ENCODE data around the gene AKR1C8.
"Not testable (repeated sequence)": the region's sequence is repeated elsewhere in the genome, so short reads cannot be mapped to it uniquely, and the experiment has no call there.

AKR1C8 gene

GRCh38 chr10:5194431-5194830, 9.5 kb upstream of the AKR1C8 start:
- DNase-seq (ENCODE audit: low spot score) = no peak
- TF ChIP-seq, protein P1, sequence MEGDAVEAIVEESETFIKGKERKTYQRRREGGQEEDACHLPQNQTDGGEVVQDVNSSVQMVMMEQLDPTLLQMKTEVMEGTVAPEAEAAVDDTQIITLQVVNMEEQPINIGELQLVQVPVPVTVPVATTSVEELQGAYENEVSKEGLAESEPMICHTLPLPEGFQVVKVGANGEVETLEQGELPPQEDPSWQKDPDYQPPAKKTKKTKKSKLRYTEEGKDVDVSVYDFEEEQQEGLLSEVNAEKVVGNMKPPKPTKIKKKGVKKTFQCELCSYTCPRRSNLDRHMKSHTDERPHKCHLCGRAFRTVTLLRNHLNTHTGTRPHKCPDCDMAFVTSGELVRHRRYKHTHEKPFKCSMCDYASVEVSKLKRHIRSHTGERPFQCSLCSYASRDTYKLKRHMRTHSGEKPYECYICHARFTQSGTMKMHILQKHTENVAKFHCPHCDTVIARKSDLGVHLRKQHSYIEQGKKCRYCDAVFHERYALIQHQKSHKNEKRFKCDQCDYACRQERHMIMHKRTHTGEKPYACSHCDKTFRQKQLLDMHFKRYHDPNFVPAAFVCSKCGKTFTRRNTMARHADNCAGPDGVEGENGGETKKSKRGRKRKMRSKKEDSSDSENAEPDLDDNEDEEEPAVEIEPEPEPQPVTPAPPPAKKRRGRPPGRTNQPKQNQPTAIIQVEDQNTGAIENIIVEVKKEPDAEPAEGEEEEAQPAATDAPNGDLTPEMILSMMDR (IDR thresholded peaks at IDR 0.05; ENCODE audit: extremely low read depth, missing control alignments) = no peak

- no peak for DNase-seq (ENCODE audit: low spot score)
- TF ChIP-seq, protein P1 (IDR thresholded peaks at IDR 0.05; ENCODE audit: extremely low read depth, missing control alignments) = no peak
Observed at GRCh38 chr10:5188358-5188757, 3.4 kb upstream of the AKR1C8 start.

DNA sequence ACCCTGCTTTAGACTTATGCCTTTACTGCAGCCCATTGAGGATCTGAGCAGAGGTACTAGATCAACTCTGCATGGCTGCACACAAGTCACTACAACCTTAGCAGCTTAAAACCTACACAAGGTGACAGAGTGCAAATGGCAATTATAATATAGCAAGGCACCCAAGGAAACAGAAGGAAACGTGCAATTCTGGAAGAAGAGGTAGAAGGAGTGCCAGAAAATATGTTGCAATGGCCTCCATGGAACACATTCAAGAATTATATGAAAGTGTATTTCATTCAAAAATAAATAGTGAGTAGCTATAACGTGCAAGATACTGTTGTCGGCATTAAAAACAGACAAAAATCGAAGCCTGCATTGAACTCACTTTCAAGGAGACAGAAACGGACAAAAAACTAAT, 2.9 kb upstream of the AKR1C8 start:
- TF ChIP-seq, protein P1 (IDR thresholded peaks at IDR 0.05; ENCODE audit: extremely low read depth, missing control alignments) = no peak
- no peak for DNase-seq (ENCODE audit: low spot score)

DNA sequence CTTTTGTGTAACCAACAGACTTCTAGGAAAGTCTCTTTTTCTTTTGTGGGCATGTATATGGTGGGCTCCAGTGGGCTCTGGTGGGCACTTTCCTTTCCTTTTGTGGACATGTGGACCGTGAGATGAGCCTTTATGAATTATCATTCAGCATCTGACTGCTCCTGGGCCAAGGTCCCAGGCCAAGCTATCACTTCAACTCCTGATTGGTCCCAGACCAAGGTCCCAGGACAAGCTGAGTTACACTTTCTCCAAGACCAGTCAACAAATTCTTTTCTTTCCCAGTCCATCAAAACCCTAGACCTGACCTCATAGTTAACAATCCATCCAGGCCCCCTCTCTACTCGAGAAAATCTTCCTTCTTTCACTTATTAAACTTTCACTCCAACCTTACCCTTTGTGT, 1.0 kb downstream of the AKR1C8 start:
- TF ChIP-seq, protein P1 (IDR thresholded peaks at IDR 0.05; ENCODE audit: extremely low read depth, missing control alignments) = no peak
- DNase-seq (ENCODE audit: low spot score) = no peak

DNA sequence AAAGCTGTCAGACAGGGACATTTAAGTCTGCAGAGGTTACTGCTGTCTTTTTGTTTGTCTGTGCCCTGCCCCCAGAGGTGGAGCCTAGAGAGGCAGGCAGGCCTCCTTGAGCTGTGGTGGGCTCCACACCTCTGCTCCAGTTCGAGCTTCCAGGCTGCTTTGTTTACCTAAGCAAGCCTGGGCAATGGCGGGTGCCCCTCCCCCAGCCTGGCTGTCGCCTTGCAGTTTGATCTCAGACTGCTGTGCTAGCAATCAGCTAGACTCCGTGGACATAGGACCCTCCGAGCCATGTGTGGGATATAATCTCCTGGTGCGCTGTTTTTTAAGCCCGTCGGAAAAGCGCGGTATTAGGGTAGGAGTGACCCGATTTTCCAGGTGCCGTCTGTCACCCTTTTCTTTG, 4.4 kb downstream of the AKR1C8 start:
- DNase-seq (ENCODE audit: low spot score) = not testable (repeated sequence)

DNA sequence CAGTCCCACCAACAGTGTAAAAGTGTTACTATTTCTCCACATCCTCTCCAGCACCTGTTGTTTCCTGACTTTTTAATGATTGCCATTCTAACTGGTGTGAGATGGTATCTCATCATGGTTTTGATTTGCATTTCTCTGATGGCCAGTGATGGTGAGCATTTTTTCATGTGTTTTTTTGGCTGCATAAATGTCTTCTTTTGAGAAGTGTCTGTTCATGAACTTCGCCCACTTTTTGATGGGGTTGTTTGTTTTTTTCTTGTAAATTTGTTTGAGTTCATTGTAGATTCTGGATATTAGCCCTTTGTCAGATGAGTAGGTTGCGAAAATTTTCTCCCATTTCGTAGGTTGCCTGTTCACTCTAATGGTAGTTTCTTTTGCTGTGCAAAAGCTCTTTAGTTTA, 9.4 kb downstream of the AKR1C8 start:
- not testable (repeated sequence) for DNase-seq (ENCODE audit: low spot score)

DNA sequence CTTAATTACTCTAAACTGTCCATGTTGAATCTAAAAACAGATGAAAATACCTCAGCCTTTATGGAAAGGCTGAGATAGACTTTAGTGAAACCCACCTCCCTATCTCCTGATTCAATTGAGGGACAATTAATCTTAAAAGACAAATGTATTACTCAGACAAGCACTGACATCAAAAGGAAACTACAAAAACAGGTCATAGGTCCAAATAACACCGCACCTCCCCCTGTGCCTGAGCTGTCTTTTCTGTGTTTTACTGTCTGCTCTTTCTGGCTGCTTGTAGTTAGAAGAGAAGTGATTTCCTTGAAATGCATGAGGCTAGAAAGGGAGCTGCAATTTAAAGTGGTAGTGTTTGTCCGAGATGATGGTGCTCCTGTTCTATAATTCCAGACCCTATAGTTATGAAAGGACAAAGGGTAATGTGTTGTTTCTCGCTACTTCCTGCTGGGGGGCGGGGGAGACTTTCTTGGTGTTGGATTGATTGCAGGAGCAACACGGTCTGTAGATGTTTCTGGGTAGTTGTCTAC, 16.0 kb downstream of the AKR1C8 start:
- no peak for DNase-seq (ENCODE audit: low spot score)
- TF ChIP-seq, protein P1 (IDR thresholded peaks at IDR 0.05; ENCODE audit: extremely low read depth, missing control alignments) = no peak

- TF ChIP-seq, protein P1 (IDR thresholded peaks at IDR 0.05; ENCODE audit: extremely low read depth, missing control alignments) = no peak
- no peak for DNase-seq (ENCODE audit: low spot score)
Observed at GRCh38 chr10:5165738-5166137, 19.2 kb downstream of the AKR1C8 start.

- TF ChIP-seq, protein P1 (IDR thresholded peaks at IDR 0.05; ENCODE audit: extremely low read depth, missing control alignments) = no peak
- DNase-seq (ENCODE audit: low spot score) = no peak
Observed at GRCh38 chr10:5163487-5163886, 21.5 kb downstream of the AKR1C8 start.
